Progenitor cell of endocrine pancreas (in vitro differentiated cells): ENCODE measurements around the gene RHOD. TPM values are rescaled to one million over a fixed set of nuclear protein-coding genes. Genes with fewer than 3 reads are reported as not detected.

Source experiments
- DNase-seq: peaks from one replicate; pipeline ENCODE4 v3.0.0; 2021; ENCODE audit warnings: low spot score; ENCODE audit not compliant: unreplicated experiment
- H3K27ac Mint-ChIP-seq: 2 replicates; pipeline ENCODE4 v1.8.0; 2021; ENCODE audit warnings: mild to moderate bottlenecking, moderate library complexity, mixed read lengths
- H3K27me3 Mint-ChIP-seq: 2 replicates; pipeline ENCODE4 v1.8.0; 2021; ENCODE audit warnings: mixed read lengths
- H3K36me3 Mint-ChIP-seq: 2 replicates; pipeline ENCODE4 v1.8.0; 2022; ENCODE audit warnings: mixed read lengths; ENCODE audit not compliant: insufficient read depth
- H3K4me1 Mint-ChIP-seq: 2 replicates; pipeline ENCODE4 v1.8.0; 2021; ENCODE audit warnings: low read depth, mixed read lengths
- H3K4me3 Mint-ChIP-seq: 2 replicates; pipeline ENCODE4 v1.8.0; 2021; ENCODE audit warnings: low read depth, mild to moderate bottlenecking, moderate library complexity, mixed read lengths
- H3K9me3 Mint-ChIP-seq: 2 replicates; pipeline ENCODE4 v1.8.0; 2021; ENCODE audit warnings: low read depth, mixed read lengths
- CTCF ChIP-seq: fragments of 200-600 bp; sonication (generic); IDR thresholded peaks from one replicate; pipeline ENCODE4 v1.5.0; 2021; ENCODE audit warnings: antibody characterized with exemption, mild to moderate bottlenecking; ENCODE audit not compliant: unreplicated experiment
- total RNA-seq: library from RNA; stranded (reverse); gene quantifications from 2 replicates; pipeline ENCODE4 v1.2.1, GENCODE V29; 2021

RHOD gene
- total RNA-seq, 1 donor from 2014 or later, result 16.4 TPM

- Mint-ChIP-seq H3K36me3 (no peaks in the 10 kb centered on the region), H3K27ac (no peak overlapping the region), H3K9me3 (no peaks in the 10 kb centered on the region), H3K27me3 (peaks cover 10% of the 10 kb centered on the region), H3K4me3 (no peak overlapping the region), H3K4me1 (no peaks in the 10 kb centered on the region)
- no peak for TF ChIP-seq CTCF
- no peak for DNase-seq
These were observed 29.0 kb downstream of the RHOD start for GRCh38 chr11:67085617-67086016.

GRCh38 chr11:67090717-67091116 lies 34.1 kb downstream of the RHOD start:
- TF ChIP-seq CTCF, result no peak
- no peak for DNase-seq
- Mint-ChIP-seq H3K27me3 (no peaks in the 10 kb centered on the region), H3K4me3 (no peak overlapping the region), H3K36me3 (no peaks in the 10 kb centered on the region), H3K9me3 (no peaks in the 10 kb centered on the region), H3K4me1 (no peaks in the 10 kb centered on the region), H3K27ac (no peak overlapping the region)

GRCh38 chr11:67095214-67095507 lies 38.5 kb downstream of the RHOD start:
- no peaks in the 10 kb centered on the region for H3K9me3 Mint-ChIP-seq
- no peak overlapping the region for H3K4me3 Mint-ChIP-seq
- no peaks in the 10 kb centered on the region for H3K4me1 Mint-ChIP-seq
- no peak overlapping the region for H3K27ac Mint-ChIP-seq
- DNase-seq, result no peak
- H3K36me3 Mint-ChIP-seq, result no peaks in the 10 kb centered on the region
- no peak for TF ChIP-seq CTCF
- H3K27me3 Mint-ChIP-seq, result no peaks in the 10 kb centered on the region

- Mint-ChIP-seq H3K9me3 (no peaks in the 10 kb centered on the region), H3K4me1 (no peaks in the 10 kb centered on the region), H3K27me3 (no peaks in the 10 kb centered on the region), H3K27ac (no peak overlapping the region), H3K4me3 (no peak overlapping the region), H3K36me3 (no peaks in the 10 kb centered on the region)
- TF ChIP-seq CTCF, result no peak
- no peak for DNase-seq
These were observed 42.3 kb downstream of the RHOD start for GRCh38 chr11:67098799-67099429.

- TF ChIP-seq CTCF, result no peak
- Mint-ChIP-seq H3K27ac (peak overlapping the region; percentile 65), H3K27me3 (no peaks in the 10 kb centered on the region), H3K36me3 (no peaks in the 10 kb centered on the region), H3K4me1 (no peaks in the 10 kb centered on the region), H3K9me3 (no peaks in the 10 kb centered on the region), H3K4me3 (no peak overlapping the region)
- no peak for DNase-seq
These were observed 43.2 kb downstream of the RHOD start for GRCh38 chr11:67099831-67100324.
